ENCODE results near the gene NGB.
"Not testable (repeated sequence)": the region's sequence is repeated elsewhere in the genome, so short reads cannot be mapped to it uniquely, and the experiment has no call there.

NGB gene

GRCh38 chr14:77290705-77291104 is 19.7 kb upstream of the NGB start:
- DNase-seq = no peak

- no peak for DNase-seq
Measured at GRCh38 chr14:77286576-77286975, 15.6 kb upstream of the NGB start.

GRCh38 chr14:77284466-77284865 is 13.5 kb upstream of the NGB start:
- DNase-seq = no peak

- DNase-seq = no peak
Measured at GRCh38 chr14:77284066-77284465, 13.1 kb upstream of the NGB start.

- DNase-seq = no peak
Measured at GRCh38 chr14:77281852-77282410, 10.9 kb upstream of the NGB start.

- not testable (repeated sequence) for DNase-seq
Measured at GRCh38 chr14:77280921-77281320, 9.9 kb upstream of the NGB start.

GRCh38 chr14:77279719-77280118 is 8.7 kb upstream of the NGB start:
- DNase-seq = no peak

- DNase-seq = no peak
Measured at GRCh38 chr14:77278461-77279230, 7.6 kb upstream of the NGB start.

- no peak for DNase-seq
Measured at GRCh38 chr14:77276959-77277358, 6.0 kb upstream of the NGB start.

GRCh38 chr14:77276295-77276935 is 5.4 kb upstream of the NGB start:
- DNase-seq = no peak

GRCh38 chr14:77275601-77276017 is 4.6 kb upstream of the NGB start:
- no peak for DNase-seq

GRCh38 chr14:77275041-77275580 is 4.1 kb upstream of the NGB start:
- no peak for DNase-seq

GRCh38 chr14:77273796-77274195 is 2.8 kb upstream of the NGB start:
- no peak for DNase-seq

- no peak for DNase-seq
Measured at GRCh38 chr14:77272261-77272660, 1.3 kb upstream of the NGB start.

- no peak for DNase-seq
Measured at GRCh38 chr14:77270361-77271112, 469 bp downstream of the NGB start.

- DNase-seq = no peak
Measured at GRCh38 chr14:77268989-77269600, 1.9 kb downstream of the NGB start.

- no peak for DNase-seq
Measured at GRCh38 chr14:77267937-77268699, 2.9 kb downstream of the NGB start.

GRCh38 chr14:77266336-77266735 is 4.7 kb downstream of the NGB start:
- DNase-seq = no peak

- no peak for DNase-seq
Measured at GRCh38 chr14:77265561-77266335, 5.3 kb downstream of the NGB start.

GRCh38 chr14:77265187-77265515 is 5.9 kb downstream of the NGB start:
- no peak for DNase-seq

- DNase-seq = no peak
Measured at GRCh38 chr14:77264466-77265186, 6.4 kb downstream of the NGB start.
